HG03439 (cell line): ENCODE measurements around the gene KCNIP3.

Experiments used
- ATAC-seq: cut with Tn5 transposase; IDR thresholded peaks from one replicate; pipeline ENCODE4 v1.9.1; 2021; ENCODE audit warnings: mild to moderate bottlenecking, moderate library complexity; ENCODE audit not compliant: unreplicated experiment

KCNIP3 gene

DNA sequence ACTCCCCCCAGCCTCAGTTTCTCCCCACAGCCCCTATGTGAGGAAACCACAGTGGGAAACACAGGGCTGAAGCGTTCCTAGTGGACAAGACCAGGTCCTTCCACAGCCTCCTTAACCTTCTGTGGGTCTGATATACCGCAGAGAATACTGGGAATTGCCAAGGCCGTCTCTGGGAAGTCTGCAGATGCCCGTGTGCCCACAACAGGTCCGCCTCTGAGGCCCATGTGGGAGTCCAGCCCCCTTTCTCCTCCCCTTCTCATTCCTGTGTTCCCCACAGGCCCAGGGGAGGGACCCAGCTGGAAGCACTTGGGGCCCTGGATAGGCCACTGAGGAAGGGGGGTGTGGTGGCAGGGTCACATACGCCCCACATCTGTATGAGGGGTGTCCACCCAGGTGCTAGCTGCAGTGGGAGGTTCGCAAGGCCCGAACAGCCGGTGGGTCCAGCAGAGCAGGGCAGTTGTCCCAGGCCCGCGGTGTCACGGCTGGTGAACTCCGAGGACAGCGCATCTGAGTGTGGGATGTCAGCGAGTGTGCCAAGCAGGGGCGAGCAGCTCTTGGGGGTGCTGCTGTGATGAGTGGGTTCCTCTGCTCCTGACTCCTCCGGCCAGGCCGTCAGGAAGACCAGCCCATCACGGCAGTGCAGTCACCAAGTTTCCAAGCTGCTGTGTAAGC is 2.4 kb upstream of the KCNIP3 start:
- no peak for ATAC-seq

GRCh38 chr2:95295376-95295775 is 1.8 kb upstream of the KCNIP3 start:
- no peak for ATAC-seq

DNA sequence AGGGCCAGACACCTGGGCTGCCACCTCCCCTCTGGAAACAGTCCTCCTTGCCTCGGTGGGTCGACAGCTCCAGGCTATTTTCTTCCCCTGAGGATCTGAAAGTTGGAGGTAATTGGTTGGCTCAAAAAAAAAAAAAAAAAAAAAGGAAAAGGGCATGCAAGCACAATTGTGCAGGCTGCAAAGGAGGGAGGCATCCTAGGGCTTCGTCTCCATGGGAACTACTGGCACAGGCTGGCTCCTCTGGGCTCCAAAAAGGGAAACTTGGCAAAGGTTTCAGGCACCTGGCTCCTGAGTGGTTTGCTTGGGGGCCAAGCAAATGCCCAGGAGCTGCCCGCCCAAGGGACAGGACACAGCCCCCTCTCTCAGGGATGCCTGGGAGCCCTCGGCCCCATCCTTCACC is 1.1 kb upstream of the KCNIP3 start:
- ATAC-seq: no peak

GRCh38 chr2:95297639-95298395 is 670 bp downstream of the KCNIP3 start:
- ATAC-seq: no peak

DNA sequence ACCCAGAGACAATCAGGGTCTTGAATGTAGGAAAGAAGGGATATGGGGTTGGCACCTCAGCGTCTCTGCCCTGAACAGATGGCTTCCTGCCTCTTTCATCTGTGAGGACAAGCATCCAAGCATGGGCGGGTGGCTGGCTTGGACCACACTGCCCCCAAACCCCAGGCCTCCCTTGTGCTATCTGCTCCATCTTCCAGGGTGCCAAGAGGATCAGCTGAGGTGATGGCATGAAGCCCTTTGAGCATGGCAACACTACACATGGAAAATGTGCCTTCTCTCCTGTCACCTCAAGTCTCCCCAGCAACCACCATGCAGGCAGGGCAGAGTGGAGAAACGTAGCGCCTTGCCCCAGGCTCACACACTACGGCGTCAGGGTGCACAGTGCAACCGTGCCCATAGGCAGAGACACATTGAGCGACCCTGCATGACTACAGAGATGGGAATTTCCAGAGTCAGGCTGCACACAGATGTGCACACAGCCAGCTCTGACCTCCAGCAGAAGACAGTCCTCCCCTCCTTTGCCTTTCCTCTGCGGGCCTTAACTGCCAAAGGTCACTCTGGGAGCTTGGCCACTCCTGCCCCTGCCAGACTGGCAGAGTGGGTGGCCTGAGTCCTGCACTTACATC is 1.5 kb downstream of the KCNIP3 start:
- no peak for ATAC-seq

DNA sequence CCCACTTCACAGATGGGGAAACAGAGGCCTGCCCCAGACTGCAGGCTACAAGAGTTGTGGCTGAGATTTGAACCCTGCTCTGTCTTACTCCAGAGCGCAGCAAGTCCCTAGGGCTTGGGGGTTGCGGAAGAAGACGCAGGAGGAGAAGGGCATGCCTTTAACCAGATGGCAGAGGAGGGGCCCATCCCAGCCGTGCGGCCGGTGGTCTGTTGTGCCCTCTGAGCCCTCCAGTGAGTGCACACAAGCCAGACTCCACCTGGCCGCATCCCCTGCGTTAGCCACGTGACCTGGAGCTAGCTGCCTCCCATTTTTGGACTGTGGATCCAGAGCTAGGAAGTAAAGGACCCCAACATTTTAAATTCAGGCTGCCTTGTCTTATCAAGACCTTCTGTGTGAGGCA is 2.8 kb downstream of the KCNIP3 start:
- no peak for ATAC-seq

DNA sequence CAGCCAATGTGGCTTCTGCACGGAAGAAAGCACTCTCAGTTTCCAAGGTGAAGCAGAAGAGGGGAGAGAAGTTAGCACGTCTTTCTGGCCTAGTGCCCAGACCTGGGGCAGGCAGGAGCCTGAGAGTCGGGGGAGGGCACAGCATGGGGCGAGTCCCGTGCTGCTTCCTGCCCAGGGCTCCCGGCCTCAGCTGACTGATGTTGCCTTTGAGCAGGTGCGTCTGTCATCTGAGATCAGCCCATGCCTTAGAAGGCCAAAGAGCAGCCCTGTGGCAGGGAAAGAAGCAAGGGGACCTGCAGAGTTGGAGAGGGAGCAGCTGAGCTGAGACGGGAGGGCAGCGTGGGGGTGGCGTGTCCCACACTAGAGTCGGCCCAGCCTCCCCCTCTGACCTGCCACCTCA is 3.3 kb downstream of the KCNIP3 start:
- ATAC-seq: no peak

DNA sequence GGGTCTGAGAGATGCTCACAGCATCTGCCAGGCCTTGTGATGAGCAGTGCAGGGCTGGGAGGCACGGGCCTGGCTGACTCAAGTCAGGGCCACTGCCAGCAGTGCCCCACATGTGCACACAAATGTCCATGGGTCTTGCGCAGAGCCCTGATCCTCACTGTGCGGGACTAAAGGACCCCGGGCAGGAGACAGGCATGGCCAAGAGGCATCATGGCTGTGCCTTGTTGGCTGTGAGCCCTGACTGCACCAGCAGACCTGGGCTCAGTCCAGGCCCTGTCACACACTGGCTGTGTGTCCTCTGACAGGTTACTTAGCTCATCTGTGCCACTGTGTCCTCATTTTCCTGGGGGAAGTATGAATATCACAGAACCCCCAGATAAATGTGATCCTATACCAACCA is 4.0 kb downstream of the KCNIP3 start:
- ATAC-seq: no peak

GRCh38 chr2:95301876-95302641 is 4.9 kb downstream of the KCNIP3 start:
- no peak for ATAC-seq

- no peak for ATAC-seq
Observed at GRCh38 chr2:95303191-95303919, 6.2 kb downstream of the KCNIP3 start.

- no peak for ATAC-seq
Observed at GRCh38 chr2:95305380-95306061, 8.4 kb downstream of the KCNIP3 start.

DNA sequence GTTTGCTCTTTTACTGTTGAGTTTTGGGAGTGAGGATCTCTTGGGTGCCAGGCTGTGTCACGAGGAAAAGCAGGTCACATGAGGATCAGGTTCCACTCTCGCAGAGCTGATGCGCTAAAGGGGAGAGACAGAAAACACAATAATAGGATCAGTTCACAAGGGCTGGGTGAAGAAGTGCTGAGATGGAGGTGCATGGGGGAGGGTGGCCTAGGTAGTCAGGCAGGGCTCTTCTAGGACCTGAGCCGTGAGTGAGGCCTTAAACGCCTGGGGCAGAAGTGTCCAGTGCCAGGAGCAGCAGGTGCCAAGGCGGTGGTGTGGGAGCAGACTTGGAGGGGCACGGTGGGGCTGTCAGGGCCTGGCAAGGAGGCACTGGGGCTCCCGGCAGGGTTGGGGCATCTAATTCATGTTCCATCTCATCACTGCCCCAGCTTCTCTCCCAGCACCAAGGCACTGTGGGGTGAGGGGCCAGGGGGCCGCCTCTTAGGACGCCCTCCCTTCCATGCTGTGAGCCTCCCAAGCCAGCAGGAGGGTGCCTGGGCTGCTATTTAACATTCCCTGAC is 9.3 kb downstream of the KCNIP3 start:
- no peak for ATAC-seq

GRCh38 chr2:95307036-95307435 is 9.9 kb downstream of the KCNIP3 start:
- ATAC-seq: no peak

DNA sequence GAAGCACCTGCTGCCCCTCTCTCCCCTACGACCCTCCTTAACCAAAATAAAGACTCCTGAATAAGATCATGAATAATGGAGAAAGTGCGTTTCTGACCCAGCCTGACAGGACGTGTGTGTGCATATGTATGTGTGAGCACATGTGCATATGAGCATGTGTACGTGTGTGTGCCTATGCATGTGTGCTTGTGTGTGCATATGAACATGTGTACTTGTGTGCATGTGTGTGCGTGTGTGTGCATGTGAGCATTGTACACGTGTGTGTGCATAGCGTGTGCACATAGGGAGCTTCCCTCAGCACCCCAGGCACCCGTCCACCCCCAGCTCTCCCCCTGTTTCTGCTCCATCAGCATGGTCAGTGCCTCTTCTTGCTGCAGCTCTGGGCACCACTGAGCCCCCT is 10.7 kb downstream of the KCNIP3 start:
- ATAC-seq: no peak

GRCh38 chr2:95308426-95308990 is 11.4 kb downstream of the KCNIP3 start:
- no peak for ATAC-seq

DNA sequence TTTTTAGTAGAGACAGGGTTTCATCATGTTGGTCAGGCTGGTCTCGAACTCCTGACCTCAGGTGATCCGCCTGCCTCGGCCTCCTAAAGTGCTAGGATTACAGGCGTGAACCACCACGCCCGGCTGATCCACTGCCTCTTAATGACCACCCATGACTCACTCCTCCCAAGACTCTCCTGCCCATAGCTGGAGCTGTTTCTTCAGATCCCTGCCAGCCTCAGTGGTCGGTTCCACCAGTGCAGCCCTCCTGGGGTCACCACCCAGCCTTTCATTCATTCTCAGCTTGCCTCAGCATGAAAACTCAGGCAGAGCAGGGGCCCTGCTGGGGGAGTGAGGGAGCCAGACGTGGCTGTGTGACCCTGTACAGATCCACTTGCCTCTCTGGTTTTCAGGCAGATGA is 12.5 kb downstream of the KCNIP3 start:
- no peak for ATAC-seq

DNA sequence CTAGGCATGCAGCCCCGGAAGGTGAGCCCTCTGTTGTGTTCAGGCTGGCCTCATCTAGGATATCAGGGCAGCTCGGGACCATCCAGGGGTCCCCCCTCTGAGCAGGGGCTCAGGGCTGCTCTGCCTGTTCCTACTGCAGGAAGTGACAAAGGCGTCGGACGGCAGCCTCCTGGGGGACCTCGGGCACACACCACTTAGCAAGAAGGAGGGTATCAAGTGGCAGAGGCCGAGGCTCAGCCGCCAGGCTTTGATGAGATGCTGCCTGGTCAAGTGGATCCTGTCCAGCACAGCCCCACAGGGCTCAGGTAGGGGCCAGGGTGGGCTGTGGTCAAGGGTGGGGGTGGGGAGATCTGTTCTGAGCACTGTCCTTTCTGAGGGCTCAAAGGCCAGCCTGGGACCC is 13.1 kb downstream of the KCNIP3 start:
- ATAC-seq: no peak

DNA sequence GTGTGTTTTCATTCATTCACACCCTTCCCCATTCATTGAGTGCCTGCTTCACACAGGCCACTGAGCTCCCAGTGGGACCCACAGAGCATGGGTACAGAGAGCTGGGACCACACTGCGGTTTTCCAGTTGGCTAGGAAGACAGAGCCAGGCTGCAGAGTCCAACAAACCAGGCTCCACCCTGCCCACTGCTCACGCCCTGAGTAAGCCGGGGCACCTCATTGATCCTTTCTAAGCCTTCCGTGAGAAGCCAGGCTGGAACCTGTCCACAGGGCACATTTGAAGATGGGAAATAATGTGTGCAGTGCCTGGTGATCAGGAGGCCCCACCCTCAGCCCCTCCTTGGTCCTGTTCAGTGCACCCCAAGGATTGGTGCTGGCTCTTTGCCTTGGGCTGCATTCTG is 13.5 kb downstream of the KCNIP3 start:
- ATAC-seq: no peak

GRCh38 chr2:95311815-95312542 is 14.8 kb downstream of the KCNIP3 start:
- no peak for ATAC-seq
